DMS53 treated with DMSO at 0.1 percent for 48 hours (cell line): Measurements from ENCODE around the gene DNAI4.
"Not testable (repeated sequence)": the region's sequence is repeated elsewhere in the genome, so short reads cannot be mapped to it uniquely, and the experiment has no call there.

ENCODE experiments used
- DNase-seq: peaks from one replicate; lab custom pipeline; 2025; ENCODE audit not compliant: unreplicated experiment; lab: John Stamatoyannopoulos, UW

The DNAI4 gene

DNA sequence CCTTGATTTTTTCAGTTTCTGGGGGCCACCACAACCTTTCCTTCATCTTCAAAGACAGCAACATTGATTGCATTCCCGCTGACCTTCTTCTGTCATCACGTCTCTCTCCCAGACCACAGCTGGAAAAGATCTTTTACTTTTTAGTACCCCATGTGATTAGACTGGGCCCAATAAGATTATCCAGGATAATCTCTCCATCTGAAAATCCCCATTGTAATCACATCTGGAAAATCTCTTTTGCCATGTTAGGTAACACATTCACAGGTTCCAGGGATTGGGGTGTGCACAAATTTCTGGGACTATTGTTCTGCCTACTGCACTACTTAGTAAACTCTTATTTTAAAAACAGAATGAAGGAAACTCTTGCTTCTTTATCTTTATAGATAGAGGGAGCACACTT, 76.5 kb downstream of the DNAI4 start:
- no peak for DNase-seq

DNA sequence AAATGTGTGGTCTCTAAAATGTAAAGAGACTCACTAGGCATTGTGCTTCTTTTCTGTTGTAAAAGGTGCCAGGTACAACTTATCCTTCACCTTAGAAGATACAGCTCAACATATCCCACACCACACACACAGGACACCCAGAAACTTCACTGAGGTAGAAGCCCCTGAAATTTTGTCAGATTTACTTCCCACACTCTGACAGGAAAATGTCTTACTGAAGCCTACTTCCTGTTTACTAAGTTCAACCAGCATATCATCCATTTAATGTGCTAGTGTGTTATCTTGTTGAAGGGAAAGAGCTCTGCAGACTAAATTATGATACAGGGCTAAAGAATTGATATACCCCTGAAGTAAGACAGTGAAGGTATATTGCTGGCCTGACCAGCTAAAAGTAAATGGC, 83.7 kb downstream of the DNAI4 start:
- no peak for DNase-seq

DNA sequence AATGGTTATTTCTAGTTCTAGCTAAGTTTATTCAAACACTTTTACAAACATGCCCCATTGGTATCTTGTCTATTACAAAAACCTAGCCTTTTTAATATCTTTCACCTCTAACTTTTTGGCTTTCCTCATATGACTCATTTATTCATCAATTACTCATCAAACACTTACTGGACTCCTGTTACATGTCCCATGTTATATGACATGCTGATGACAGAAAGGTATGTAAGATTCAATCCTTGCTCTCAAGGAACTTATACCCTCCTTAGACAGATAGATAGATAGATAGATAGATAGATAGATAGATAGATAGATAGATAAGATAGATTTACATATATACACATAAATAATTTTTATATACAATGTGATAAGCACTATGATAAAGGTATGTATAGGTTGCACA, 89.7 kb downstream of the DNAI4 start:
- DNase-seq, result no peak

DNA sequence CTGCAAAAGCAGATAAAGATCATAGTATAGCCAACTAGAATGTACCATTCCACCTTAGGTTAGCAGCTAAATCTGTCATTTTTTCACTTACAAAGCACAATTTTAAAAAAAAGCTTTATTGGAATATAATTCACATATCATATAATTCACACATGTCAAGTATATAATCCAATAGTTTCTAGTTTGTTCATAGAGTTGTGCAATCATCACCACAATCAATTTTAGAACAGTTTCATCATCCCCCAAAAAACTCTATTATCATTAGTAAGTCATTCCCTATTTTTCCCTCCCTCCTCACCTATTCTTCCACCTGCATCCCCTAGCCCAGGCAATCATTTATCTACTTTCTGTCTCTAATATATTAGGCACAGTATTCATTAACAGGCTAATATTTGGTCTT, 91.5 kb downstream of the DNAI4 start:
- DNase-seq, result no peak

DNA sequence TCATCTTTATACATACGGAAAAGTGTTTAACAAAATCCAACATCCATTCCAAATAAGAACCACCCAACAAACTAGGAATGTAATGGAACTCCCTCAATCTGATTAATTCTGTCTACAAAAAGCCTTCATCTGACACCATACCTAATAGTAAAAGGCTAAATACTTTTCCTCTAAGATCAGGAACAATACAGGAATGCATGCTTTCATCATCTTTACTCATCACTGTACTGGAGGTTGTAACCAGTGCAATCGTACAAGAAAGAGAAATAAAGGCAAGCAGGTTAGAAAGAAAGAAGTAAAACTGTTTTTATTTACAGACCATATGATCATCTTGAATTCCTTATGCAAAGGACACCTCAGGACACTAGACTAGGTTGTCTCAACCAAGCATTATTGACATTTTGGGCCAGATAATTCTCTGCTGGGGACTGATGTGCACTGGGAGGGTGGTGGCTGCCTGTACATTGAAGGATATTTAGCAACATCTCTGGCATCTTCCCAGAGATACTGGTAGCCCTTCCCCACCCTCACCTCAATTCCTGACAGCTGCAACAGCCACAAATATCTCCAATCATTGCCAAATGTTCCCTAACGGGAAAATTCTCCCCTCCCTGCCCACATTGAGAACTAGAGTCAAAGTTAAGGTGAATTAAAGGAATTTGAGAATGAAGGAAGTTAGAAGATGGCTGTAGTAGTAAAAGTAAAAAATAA, 93.0 kb downstream of the DNAI4 start:
- DNase-seq, result no peak

DNA sequence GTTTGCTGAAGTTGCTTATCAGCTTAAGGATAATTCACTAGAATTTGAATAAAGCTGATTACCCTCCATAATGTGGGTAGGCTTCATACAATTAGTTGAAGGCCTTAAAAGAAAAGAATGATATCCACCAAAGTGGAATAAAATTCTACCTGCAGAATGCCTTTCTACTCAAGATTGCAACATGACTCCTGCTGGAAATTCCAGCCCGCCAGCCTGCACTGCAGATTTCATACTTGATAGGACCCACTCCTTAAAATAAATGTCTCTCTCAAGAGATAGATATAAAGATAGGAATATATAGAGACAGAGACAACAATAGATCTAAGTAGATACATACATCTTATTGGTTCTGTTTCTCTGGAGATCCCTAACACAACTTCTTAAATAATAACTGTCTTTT, 99.9 kb downstream of the DNAI4 start:
- DNase-seq, result no peak

DNA sequence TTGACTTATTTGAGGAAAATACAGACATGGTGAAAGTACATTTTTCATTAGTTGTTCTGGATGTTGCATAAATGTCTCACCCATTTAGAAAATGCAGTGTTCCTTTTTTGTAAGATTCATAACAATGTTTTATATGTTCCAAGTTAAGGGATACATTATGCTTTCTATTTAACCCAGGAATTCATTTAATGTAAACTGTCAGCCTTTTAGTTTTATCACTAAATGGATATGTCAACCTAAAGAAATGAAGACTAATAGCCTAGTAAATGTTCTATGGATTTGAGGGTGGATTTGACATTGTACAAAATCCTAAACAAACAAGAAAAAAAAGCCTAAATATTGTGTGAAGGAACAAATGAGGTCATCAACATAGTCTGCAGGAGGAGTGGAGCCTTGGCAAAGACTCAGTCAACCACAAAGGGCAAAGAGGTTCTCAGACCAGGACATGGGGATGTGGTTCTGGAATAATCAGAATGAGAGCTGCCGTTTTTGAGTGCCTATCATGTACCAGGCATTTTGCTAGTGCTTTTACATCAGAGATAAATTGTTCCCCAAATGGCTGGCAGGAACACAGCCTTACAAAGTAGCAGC, 114.8 kb downstream of the DNAI4 start:
- no peak for DNase-seq

DNA sequence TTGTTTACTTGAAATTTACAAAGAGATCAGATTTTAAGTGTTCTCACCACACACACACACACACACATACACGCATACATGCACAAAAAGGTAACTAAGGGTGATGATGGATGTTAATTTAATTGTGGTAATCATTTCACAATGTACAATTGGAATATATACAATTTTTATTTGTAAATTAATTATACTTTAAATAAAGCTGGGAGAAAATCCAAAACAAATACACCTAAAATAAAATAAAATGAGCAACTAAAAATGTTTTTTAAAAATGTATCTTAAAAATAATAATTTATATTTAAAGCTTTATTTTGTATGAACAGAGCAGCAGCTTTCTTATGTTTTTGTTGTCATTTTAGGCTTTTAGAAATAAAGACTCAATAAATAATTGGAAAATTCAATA, 115.4 kb downstream of the DNAI4 start:
- DNase-seq, result no peak

DNA sequence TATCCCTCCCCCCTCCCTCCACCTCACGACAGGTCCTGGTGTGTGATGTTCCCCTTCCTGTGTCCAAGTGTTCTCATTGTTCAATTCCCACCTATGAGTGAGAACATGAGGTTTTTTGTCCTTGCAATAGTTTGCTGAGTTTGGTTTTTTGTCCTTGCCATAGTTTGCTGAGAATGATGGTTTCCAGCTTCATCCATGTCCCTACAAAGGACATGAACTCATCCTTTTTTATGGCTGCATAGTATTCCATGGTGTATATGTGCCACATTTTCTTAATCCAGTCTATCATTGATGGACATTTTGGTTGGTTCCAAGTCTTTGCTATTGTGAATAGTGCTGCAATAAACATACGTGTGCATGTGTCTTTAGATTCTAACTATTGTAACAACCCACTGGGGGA, 128.8 kb downstream of the DNAI4 start:
- not testable (repeated sequence) for DNase-seq

DNA sequence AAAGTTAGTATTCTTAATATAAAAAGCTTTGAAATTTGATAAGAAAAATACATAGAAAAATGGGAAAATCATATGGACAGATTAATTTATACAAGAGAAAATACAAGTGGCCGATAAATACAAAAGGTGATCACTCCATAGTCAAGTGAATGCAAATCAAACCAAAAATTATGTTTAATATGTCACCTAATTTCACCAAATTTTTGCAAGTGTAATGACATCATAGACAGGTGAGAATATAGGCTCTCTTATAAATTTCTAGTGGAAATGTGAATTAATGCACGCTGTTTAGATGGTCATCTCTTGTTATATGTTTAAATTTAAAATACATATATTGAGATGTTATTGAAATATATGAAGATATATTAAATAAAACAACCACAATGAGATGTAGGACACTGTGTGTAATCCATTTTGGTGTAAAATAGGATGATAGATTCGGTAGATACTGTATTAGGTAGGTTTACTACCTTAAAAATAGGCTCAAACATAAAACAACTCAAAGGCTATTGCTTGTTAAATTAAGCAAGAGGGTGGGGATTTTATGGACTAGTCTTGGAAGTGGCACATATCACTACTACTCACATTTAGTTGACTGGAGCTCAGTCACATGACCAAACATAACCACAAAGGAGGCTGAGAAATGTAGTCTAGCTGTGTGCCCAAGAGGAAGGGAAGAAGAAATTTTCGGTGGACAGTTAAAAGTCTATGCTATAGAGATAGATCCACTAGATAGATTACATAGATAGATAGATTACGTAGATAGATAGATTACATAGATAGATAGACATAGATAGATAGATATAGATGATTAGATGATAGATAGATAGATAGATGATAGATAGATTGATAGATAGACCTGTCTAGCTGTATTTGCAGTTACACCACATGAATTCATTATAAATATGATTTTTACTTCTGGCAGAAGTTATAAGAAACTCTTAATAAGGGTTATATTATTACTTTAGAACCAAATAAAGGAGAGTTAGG, 132.7 kb downstream of the DNAI4 start:
- no peak for DNase-seq

DNA sequence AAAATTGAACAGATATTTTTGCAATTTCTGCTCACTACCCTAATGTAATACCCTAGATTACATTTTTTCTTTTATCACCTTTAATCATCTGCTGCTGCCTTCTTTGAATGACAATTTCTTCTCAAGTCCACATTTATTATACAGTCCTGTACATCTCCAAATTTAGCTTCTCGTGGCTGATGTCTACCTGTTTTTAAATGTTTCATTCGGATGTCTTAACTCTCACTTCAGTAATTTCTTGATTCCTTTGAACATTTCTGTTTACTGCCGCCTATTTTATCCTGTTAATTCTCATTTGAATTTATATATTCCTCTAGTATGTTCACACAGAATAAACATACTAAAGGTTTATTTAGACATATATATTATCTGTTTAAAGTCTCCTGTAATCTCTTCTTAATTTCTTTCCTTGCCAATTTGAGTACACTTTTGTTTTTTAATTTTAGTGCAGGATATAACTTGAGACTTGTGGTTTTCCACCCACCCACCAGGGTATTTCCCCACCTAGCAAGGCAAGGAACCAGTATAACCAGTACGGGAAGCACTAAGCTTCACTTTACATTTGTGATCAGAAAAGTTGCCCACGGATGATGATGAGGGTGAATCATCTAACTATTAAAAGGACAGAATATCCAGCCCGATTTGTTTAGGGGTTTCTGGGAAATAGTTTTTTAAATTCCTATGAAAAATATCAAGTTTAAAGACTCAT, 136.3 kb downstream of the DNAI4 start:
- peak; percentile 27 for DNase-seq

DNA sequence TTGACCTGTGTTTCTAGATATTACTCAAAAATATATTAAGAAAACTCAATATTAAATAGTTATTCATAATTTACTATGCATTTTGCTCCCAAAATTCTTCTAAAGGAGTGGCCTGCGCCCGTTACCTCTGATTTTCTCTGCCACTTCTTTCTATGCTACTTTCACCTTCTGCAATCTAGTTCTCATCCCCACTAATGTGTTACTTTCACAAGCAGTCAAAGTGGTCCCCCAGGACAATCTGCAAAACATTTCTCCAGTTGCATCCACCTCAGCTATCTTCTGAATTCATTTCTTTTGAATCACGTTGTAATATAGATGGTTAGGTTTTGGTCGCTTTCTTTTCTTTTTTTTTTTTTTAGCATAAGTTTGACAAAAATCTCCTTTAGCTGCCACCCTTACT, 137.0 kb downstream of the DNAI4 start:
- no peak for DNase-seq

DNA sequence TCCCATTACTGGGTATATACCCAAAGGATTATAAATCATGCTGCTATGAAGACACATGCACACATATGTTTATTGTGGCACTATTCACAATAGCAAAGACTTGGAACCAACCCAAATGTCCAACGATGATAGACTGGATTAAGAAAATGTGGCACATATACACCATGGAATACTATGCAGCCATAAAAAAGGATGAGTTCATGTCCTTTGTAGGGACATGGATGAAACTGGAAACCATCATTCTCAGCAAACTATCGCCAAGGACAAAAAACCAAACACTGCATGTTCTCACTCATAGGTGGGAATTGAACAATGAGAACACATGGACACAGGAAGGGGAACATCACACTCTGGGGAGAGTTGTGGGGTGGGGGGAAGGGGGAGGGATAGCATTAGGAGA, 138.9 kb downstream of the DNAI4 start:
- not testable (repeated sequence) for DNase-seq

DNA sequence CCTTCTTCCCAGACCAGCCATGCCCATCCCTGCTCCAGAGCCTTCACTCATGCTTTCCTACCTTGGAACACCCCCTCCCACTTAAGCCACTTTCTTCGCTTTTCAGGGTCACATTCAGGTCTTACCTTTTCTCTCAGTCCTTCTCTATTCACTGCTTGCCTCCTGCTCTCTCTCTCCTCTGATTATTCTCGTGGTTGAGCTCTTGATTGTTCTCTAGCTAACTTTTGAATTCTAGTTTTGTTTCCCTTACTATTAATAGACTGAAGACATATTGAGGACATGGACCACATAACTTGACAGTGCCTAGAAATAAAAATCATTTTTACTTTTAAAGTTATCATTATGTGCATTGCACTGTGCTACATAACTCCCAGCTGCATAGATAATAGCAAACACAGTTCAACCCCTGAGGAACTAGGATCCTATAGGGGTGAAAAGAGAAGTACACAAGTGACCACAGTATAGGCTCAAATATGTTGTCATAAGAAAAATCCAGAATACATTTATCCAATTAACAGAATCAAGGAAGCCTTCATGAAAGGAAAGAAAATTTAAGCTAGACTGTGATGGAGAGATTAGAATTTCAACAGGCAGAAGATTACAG, 145.1 kb downstream of the DNAI4 start:
- DNase-seq, result no peak

DNA sequence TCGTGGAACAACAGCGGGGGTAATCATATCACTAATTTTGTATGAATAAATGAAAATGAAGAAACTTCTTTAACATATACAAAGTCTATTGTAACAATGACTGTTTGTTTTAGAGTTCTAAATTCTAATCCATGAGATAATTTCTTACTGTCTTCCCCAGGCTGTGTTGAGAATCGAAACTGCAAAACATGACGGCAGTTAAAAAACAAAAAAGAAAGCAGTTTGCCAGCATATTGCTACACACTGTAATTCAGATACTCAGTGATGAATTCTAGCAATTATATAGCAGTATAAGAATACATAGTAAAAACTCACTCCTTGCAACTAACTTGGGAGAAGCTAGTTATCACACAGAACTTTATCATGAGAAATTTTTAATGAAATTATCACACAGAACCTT, 145.7 kb downstream of the DNAI4 start:
- no peak for DNase-seq

DNA sequence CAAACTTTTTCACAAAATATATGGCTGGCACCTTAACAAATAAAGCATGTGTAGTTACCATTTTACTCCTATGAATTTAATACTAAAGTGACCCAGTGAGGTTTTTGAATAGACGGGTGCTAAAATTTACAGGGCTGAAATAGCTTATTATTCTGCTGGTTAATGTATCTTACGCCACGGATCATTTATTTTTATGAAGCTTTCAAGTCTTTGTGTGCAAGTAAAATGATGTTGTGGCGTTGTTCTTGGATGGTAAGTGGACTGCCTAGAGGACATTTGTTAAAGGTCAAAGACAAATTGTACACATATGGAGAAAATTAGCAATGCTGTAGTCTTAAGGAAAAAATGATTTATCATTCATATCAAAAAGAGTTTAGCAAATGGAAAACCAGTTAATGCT, 146.4 kb downstream of the DNAI4 start:
- no peak for DNase-seq

DNA sequence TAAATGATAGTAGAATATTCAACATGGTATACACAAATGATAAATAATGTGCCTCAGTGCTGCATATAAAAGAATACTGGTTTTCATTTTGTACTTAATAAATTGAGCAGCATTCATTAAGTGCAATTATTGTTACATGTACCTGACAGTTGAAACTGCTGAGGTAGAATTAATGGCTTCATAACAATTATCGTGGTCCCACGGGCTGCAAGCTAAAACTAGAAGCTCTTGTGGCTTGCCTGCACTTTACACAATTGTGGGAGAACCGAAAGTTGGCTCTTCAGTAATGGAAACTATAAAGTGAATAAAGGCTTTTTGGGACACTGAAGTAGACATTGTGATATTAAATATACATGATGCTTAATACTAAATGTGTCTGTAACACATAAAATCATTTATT, 146.8 kb downstream of the DNAI4 start:
- DNase-seq, result no peak

DNA sequence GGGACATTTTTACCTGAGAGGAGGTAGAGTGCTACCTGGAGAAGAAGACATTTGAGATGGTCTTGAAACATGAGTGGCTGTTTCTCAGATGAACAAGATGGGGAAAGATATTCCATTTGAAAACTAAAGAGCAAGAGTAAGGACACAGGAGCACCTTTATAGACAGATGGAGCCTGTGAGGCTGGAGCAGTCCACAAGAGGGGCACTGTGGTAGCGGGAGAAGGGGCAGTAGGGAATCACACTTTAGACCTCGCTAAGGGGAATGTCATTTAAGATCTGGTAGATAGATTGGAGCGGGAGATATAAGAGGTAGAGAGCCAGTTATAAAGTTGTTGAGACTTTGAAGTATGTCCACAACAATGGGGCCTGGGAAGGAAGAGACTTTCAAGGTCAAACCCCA, 149.0 kb downstream of the DNAI4 start:
- no peak for DNase-seq

DNA sequence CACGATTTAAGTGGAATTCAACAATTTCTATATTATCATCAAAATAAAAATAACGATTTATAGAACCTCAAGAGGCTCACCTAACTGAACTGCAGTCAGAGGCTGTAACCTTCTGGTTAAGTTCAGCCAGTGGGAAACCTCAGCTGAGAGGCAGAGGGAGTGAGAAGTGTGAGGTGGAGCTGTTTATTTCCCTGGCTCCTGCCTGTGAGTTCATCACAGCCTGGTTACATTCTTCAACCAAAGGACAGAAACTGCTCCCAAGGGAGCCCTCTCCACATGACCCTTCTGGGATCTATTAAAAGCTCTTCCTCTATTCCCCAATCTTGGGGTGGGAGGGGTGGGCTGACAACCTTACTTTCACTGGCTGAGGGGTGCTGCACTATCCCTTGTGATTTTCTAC, 150.2 kb downstream of the DNAI4 start:
- no peak for DNase-seq

DNA sequence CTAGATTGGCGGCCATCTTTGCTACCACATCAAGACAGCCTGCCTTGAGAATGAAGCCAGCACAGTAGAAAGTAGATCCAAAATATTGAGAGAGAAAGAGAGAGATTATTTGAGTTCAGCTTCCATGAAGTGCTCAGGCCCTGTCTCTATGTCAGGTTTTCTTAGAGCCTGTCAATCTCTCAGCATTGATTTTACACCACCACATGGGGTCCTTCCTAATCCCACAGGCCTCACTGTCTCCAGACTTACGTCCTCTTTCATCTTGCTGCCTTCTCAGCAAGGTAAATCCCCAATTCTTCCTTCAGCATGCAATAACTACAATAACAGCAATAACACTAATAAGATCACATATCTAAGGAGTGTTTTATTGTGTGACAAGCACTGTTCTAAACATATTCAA, 151.4 kb downstream of the DNAI4 start:
- DNase-seq, result no peak

DNA sequence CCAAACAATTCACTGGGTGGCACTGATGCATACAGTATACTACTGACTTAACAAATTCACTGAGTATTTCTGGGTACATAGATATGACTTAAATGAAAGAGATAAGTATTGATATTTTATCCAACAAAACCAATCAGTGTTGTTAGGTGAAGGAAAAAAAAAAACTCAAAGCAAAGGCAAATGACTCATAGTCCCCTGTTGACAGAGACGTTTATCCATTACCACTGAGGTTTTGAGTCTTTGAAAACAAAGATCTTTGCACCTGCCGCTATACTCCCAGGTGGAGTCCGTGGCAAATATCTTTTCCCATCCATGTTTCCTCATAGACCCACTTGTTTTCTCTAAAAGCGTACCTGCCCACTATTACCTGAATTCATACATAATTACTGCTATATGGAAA, 154.0 kb downstream of the DNAI4 start:
- peak; percentile 90 for DNase-seq
